ENCODE results near the gene INSIG1. TPM values are rescaled to one million over a fixed set of nuclear protein-coding genes. Genes with fewer than 3 reads are reported as not detected.

The INSIG1 gene
- total RNA-seq: 302 and 327 TPM in 2 replicates

- no peaks in the 10 kb centered on the region for H3K27me3 ChIP-seq (ENCODE audit: control insufficient read depth, insufficient read depth, low read length)
- H3K36me3 ChIP-seq (ENCODE audit: control insufficient read depth, insufficient read depth, low read length): no peaks in the 10 kb centered on the region
- TF ChIP-seq CTCF (IDR thresholded peaks at IDR 0.05; ENCODE audit: insufficient read depth, low read length, poor library complexity, severe bottlenecking): no peak
- H3K4me3 ChIP-seq (ENCODE audit: low read depth, low read length): peak within 1 kb of the TSS; percentile 85
- peak; percentile 32 for DNase-seq (ENCODE audit: low read depth)
These were observed at the start of gene INSIG1 for GRCh38 chr7:155297517-155298287. TSS of gene INSIG1 (plus strand) at chr7:155297878. CDS start at chr7:155298286, 408 bp downstream.

GRCh38 chr7:155248366-155248756, 49.3 kb upstream of the INSIG1 start:
- TF ChIP-seq CTCF (IDR thresholded peaks at IDR 0.05; ENCODE audit: insufficient read depth, low read length, poor library complexity, severe bottlenecking): no peak
- H3K36me3 ChIP-seq (ENCODE audit: control insufficient read depth, insufficient read depth, low read length): no peaks in the 10 kb centered on the region
- no peak for DNase-seq (ENCODE audit: low read depth)
- H3K27me3 ChIP-seq (ENCODE audit: control insufficient read depth, insufficient read depth, low read length): no peaks in the 10 kb centered on the region
- H3K4me3 ChIP-seq (ENCODE audit: low read depth, low read length): no peak overlapping the region

- no peak for TF ChIP-seq CTCF (IDR thresholded peaks at IDR 0.05; ENCODE audit: insufficient read depth, low read length, poor library complexity, severe bottlenecking)
- H3K36me3 ChIP-seq (ENCODE audit: control insufficient read depth, insufficient read depth, low read length): no peaks in the 10 kb centered on the region
- no peak for DNase-seq (ENCODE audit: low read depth)
- no peaks in the 10 kb centered on the region for H3K27me3 ChIP-seq (ENCODE audit: control insufficient read depth, insufficient read depth, low read length)
- H3K4me3 ChIP-seq (ENCODE audit: low read depth, low read length): no peak overlapping the region
These were observed 45.8 kb upstream of the INSIG1 start for GRCh38 chr7:155251831-155252230.

- no peak for TF ChIP-seq CTCF (IDR thresholded peaks at IDR 0.05; ENCODE audit: insufficient read depth, low read length, poor library complexity, severe bottlenecking)
- H3K4me3 ChIP-seq (ENCODE audit: low read depth, low read length): no peak overlapping the region
- H3K27me3 ChIP-seq (ENCODE audit: control insufficient read depth, insufficient read depth, low read length): no peaks in the 10 kb centered on the region
- no peak for DNase-seq (ENCODE audit: low read depth)
- H3K36me3 ChIP-seq (ENCODE audit: control insufficient read depth, insufficient read depth, low read length): no peaks in the 10 kb centered on the region
These were observed 45.2 kb upstream of the INSIG1 start for GRCh38 chr7:155252444-155252887.

DNA sequence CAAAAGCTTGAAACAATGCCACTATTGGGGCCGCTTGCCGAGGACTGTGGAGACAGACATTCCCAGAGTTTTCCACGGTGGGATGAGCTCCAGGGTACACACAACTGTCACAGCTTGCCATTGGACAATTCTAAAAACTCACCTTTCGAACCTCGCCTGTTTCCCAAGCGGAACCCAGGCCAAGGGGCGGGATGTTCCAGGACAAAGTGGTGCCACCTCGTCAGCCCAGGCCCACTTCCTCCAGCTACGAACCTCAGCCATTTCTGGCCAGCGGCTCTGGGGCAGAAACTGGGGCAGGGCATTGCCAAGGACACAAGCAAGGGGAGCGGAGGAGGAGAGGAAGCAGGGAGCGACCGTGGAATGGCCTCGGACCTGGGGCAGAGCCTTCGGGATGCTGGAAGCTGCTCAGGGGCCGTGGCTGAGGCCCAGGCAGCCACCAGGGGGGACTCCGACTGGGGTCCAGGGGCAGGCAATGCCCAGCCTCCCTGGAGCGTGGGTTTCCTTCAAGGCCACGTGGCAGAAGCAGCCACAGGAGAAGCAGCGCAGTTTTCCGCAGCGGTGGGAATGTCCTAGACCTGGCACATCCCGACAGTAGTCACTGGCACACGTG, 44.7 kb upstream of the INSIG1 start:
- Histone ChIP-seq H3K27me3 (ENCODE audit: control insufficient read depth, insufficient read depth, low read length) (no peaks in the 10 kb centered on the region), H3K36me3 (ENCODE audit: control insufficient read depth, insufficient read depth, low read length) (no peaks in the 10 kb centered on the region), H3K4me3 (ENCODE audit: low read depth, low read length) (no peak overlapping the region)
- no peak for TF ChIP-seq CTCF (IDR thresholded peaks at IDR 0.05; ENCODE audit: insufficient read depth, low read length, poor library complexity, severe bottlenecking)
- no peak for DNase-seq (ENCODE audit: low read depth)
